Measurements from ENCODE around the gene FAM241B.

DNA sequence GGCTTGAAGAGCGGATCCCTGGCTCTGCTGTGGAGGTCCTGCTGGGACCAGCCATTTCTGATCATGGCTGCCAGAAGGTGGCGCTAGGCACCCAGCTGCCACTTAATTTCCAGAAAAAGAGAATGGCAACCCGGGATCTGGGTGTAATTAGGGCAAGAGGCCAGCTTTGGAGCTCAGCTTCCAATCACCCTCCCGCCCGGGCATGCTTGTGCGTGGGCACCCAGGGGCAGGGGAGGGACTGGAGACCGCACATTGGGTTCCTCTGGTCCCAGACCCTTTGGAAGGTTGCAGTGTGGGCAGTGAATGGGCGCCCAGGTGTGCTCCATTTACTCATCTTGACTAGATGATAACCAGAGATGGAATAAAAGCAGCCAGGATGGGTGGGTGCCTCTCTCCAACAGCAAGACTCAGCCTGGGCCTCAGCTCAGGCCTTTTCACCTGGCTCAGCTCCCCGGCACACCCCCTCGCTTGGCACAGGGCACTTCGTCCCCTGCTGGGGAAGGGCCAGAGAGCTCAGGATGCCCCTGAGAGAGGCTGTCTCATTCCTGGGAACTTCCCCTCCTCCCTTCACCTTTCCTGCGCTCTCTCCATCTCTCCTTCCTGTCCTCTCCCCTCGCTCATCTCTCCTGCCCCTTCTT is 14.7 kb downstream of the FAM241B start:
- no peak for TF ChIP-seq EZH2 (IDR thresholded peaks at IDR 0.05)
- TF ChIP-seq, protein P1, sequence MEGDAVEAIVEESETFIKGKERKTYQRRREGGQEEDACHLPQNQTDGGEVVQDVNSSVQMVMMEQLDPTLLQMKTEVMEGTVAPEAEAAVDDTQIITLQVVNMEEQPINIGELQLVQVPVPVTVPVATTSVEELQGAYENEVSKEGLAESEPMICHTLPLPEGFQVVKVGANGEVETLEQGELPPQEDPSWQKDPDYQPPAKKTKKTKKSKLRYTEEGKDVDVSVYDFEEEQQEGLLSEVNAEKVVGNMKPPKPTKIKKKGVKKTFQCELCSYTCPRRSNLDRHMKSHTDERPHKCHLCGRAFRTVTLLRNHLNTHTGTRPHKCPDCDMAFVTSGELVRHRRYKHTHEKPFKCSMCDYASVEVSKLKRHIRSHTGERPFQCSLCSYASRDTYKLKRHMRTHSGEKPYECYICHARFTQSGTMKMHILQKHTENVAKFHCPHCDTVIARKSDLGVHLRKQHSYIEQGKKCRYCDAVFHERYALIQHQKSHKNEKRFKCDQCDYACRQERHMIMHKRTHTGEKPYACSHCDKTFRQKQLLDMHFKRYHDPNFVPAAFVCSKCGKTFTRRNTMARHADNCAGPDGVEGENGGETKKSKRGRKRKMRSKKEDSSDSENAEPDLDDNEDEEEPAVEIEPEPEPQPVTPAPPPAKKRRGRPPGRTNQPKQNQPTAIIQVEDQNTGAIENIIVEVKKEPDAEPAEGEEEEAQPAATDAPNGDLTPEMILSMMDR (IDR thresholded peaks at IDR 0.05 in 2 of 3, conservative IDR thresholded peaks at IDR 0.05 in 1 of 3; ENCODE audit: borderline replicate concordance in 1 of 3, insufficient read depth in 1 of 3, low read depth in 2 of 3, low read length in 2 of 3): peak; percentile 85 to 93 (median 91)
- TF ChIP-seq EGR1 (IDR thresholded peaks at IDR 0.05; ENCODE audit: low read depth): no peak

Data from HCT116 (cell line).